ENCODE data around the gene FBXW11.

The FBXW11 gene

DNA sequence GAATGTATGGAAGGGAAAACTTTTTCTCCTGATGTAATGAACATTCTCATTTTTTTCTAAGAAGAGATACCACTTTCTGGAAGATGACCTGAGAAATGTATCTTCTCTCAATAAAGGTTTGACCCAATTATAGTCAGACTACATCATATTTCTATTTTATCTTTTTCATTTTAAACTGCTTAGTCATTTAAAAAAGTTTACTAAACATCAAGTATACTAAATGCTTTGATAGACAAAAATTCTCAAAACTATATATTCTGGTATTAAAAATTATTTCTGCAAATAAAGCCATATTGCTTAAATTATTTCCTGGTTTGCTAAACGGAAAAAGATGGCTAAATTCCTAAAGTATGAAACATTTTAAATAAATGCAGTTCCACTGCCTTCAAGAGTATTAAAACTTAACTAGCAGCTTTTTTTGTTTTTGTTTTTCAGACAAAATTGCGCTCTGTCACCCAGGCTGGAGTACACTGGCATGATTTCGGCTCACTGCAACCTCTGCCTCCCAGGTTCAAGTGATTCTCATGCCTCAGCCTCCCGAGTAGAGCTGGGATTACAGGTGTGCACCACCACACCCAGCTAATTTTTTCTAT is 37.1 kb downstream of the FBXW11 start:
- no peaks in the 10 kb centered on the region for H3F3A ChIP-seq (ENCODE audit: low read depth)
- H3K4me1 ChIP-seq (ENCODE audit: insufficient read depth, low read length, poor library complexity, severe bottlenecking) = peaks cover 13% of the 10 kb centered on the region
- peaks cover 50% of the 10 kb centered on the region for H3K79me2 ChIP-seq (ENCODE audit: insufficient read depth, low read length)
- H3K9ac ChIP-seq (ENCODE audit: low read depth, low read length, poor library complexity, severe bottlenecking) = no peak overlapping the region
- no peaks in the 10 kb centered on the region for H3K9me2 ChIP-seq (replicated peaks; ENCODE audit: low read depth, low read length)
- no peak overlapping the region for H3K4me2 ChIP-seq (ENCODE audit: low read depth, low read length, poor library complexity, severe bottlenecking)
- no peak for TF ChIP-seq EZH2phosphoT487 (IDR thresholded peaks at IDR 0.05; ENCODE audit: borderline replicate concordance)
- TF ChIP-seq, protein P1, sequence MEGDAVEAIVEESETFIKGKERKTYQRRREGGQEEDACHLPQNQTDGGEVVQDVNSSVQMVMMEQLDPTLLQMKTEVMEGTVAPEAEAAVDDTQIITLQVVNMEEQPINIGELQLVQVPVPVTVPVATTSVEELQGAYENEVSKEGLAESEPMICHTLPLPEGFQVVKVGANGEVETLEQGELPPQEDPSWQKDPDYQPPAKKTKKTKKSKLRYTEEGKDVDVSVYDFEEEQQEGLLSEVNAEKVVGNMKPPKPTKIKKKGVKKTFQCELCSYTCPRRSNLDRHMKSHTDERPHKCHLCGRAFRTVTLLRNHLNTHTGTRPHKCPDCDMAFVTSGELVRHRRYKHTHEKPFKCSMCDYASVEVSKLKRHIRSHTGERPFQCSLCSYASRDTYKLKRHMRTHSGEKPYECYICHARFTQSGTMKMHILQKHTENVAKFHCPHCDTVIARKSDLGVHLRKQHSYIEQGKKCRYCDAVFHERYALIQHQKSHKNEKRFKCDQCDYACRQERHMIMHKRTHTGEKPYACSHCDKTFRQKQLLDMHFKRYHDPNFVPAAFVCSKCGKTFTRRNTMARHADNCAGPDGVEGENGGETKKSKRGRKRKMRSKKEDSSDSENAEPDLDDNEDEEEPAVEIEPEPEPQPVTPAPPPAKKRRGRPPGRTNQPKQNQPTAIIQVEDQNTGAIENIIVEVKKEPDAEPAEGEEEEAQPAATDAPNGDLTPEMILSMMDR (conservative IDR thresholded peaks at IDR 0.05; ENCODE audit: low read length) = no peak
- no peaks in the 10 kb centered on the region for H3K27me3 ChIP-seq (ENCODE audit: insufficient read depth, low read length, poor library complexity, severe bottlenecking)
- H3K4me3 ChIP-seq (ENCODE audit: low read length, poor library complexity, severe bottlenecking) = no peak overlapping the region
- H2AFZ ChIP-seq (ENCODE audit: low read length) = no peak overlapping the region
- H4K20me1 ChIP-seq (ENCODE audit: insufficient read depth, low read length, poor library complexity, severe bottlenecking) = peaks cover 12% of the 10 kb centered on the region
- no peaks in the 10 kb centered on the region for H3K36me3 ChIP-seq (ENCODE audit: insufficient read depth, low read length)
- H3K9me3 ChIP-seq (ENCODE audit: insufficient read depth, low read depth, low read length) = no peaks in the 10 kb centered on the region

DNA sequence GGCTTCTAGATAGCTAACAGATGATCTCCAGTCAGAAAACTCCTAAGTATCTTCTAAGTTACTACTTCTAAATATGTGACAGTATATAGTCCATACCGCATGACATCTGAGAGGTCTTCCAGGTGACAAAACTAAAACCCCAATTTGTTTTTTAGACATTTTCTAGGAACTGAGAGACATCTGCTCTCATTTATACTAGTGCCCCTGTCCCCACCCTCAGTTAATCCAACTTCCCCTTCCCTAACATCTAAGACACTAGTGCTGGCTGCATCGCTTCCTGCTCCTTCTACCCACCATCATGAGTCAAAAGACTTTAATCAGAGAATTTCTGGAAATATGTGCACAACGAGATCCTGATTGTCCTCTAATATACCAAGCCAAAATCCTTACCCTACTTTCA is 37.9 kb downstream of the FBXW11 start:
- Histone ChIP-seq H3K4me1 (ENCODE audit: insufficient read depth, low read length, poor library complexity, severe bottlenecking) (peaks cover 13% of the 10 kb centered on the region), H3K36me3 (ENCODE audit: insufficient read depth, low read length) (no peaks in the 10 kb centered on the region), H3K79me2 (ENCODE audit: insufficient read depth, low read length) (peaks cover 57% of the 10 kb centered on the region), H3K9me2 (replicated peaks; ENCODE audit: low read depth, low read length) (no peaks in the 10 kb centered on the region), H3F3A (ENCODE audit: low read depth) (no peaks in the 10 kb centered on the region), H3K9ac (ENCODE audit: low read depth, low read length, poor library complexity, severe bottlenecking) (no peak overlapping the region), H3K27me3 (ENCODE audit: insufficient read depth, low read length, poor library complexity, severe bottlenecking) (no peaks in the 10 kb centered on the region), H3K4me3 (ENCODE audit: low read length, poor library complexity, severe bottlenecking) (no peak overlapping the region), H2AFZ (ENCODE audit: low read length) (no peak overlapping the region), H4K20me1 (ENCODE audit: insufficient read depth, low read length, poor library complexity, severe bottlenecking) (peaks cover 13% of the 10 kb centered on the region), H3K4me2 (ENCODE audit: low read depth, low read length, poor library complexity, severe bottlenecking) (no peak overlapping the region), H3K9me3 (ENCODE audit: insufficient read depth, low read depth, low read length) (no peaks in the 10 kb centered on the region)
- TF ChIP-seq, protein P1 (conservative IDR thresholded peaks at IDR 0.05; ENCODE audit: low read length) = no peak
- TF ChIP-seq EZH2phosphoT487 (IDR thresholded peaks at IDR 0.05; ENCODE audit: borderline replicate concordance) = no peak

DNA sequence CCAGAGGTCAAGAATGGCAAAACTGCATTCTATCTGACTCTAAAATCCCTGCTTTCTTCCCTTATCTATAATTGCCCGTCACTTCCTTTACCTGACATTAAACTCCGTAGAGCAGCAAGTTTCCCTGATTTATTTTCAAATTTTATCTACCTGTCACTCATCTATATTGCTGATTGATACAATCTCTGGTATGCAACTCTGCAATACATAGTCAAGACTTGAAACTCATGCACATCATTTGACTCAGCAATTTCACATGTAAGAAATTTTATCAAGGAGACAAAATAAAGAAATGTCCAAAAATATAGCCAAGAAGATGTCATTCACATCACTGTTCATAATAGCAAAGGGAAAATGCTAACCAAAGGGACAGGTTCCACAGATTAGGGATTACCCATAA is 39.5 kb downstream of the FBXW11 start:
- Histone ChIP-seq H3K4me3 (ENCODE audit: low read length, poor library complexity, severe bottlenecking) (no peak overlapping the region), H3K36me3 (ENCODE audit: insufficient read depth, low read length) (no peaks in the 10 kb centered on the region), H4K20me1 (ENCODE audit: insufficient read depth, low read length, poor library complexity, severe bottlenecking) (peaks cover 21% of the 10 kb centered on the region), H3K79me2 (ENCODE audit: insufficient read depth, low read length) (peaks cover 62% of the 10 kb centered on the region), H3K9me2 (replicated peaks; ENCODE audit: low read depth, low read length) (no peaks in the 10 kb centered on the region), H3F3A (ENCODE audit: low read depth) (no peaks in the 10 kb centered on the region), H3K27me3 (ENCODE audit: insufficient read depth, low read length, poor library complexity, severe bottlenecking) (no peaks in the 10 kb centered on the region), H3K4me1 (ENCODE audit: insufficient read depth, low read length, poor library complexity, severe bottlenecking) (peaks cover 17% of the 10 kb centered on the region), H2AFZ (ENCODE audit: low read length) (no peak overlapping the region), H3K4me2 (ENCODE audit: low read depth, low read length, poor library complexity, severe bottlenecking) (peak overlapping the region; percentile 49), H3K9ac (ENCODE audit: low read depth, low read length, poor library complexity, severe bottlenecking) (no peak overlapping the region), H3K9me3 (ENCODE audit: insufficient read depth, low read depth, low read length) (no peaks in the 10 kb centered on the region)
- no peak for TF ChIP-seq EZH2phosphoT487 (IDR thresholded peaks at IDR 0.05; ENCODE audit: borderline replicate concordance)
- TF ChIP-seq, protein P1 (conservative IDR thresholded peaks at IDR 0.05; ENCODE audit: low read length) = no peak

All from Loucy (cell line).